Liver (tissue), 9 donors: ENCODE results near the gene MANSC1. TPM values are rescaled to one million over a fixed set of nuclear protein-coding genes. Genes with fewer than 3 reads are reported as not detected.

Experiments
- DNase-seq: peaks from one replicate; pipeline ENCODE4 v3.0.0-alpha.2; 2017; ENCODE audit warnings: low spot score
- H3K27ac ChIP-seq, 2 donors: one replicate each; pipeline ENCODE4 v1.7.0; 2013; ENCODE audit warnings: inconsistent platforms in 2 of 2, low read length in 2 of 2, control low read depth in 1 of 2, low read depth in 1 of 2, mild to moderate bottlenecking in 1 of 2
- H3K27me3 ChIP-seq, 4 donors: one replicate each; pipeline versions ENCODE4 v1.6.1 to v1.7.0; 2013; ENCODE audit warnings: low read length in 3 of 4, inconsistent platforms in 1 of 4, mild to moderate bottlenecking in 1 of 4, moderate library complexity in 1 of 4; ENCODE audit not compliant: control insufficient read depth in 4 of 4, insufficient read depth in 4 of 4
- H3K36me3 ChIP-seq, 4 donors: one replicate each; pipeline versions ENCODE4 v1.6.1 to v1.7.0; 2013; ENCODE audit warnings: low read length in 3 of 4, mild to moderate bottlenecking in 3 of 4, low read depth in 1 of 4, moderate library complexity in 1 of 4; ENCODE audit not compliant: control insufficient read depth in 4 of 4, insufficient read depth in 3 of 4
- H3K4me1 ChIP-seq, 4 donors: one replicate each; pipeline versions ENCODE4 v1.6.1 to v1.7.0; 2013; ENCODE audit warnings: low read length in 3 of 4, mild to moderate bottlenecking in 3 of 4, moderate library complexity in 1 of 4; ENCODE audit not compliant: control insufficient read depth in 4 of 4, insufficient read depth in 4 of 4
- H3K4me3 ChIP-seq, 3 donors: one replicate each; pipeline versions ENCODE4 v1.6.1 to v1.7.0; 2013; ENCODE audit warnings: low read length in 3 of 3, control low read depth in 1 of 3, low read depth in 1 of 3, mild to moderate bottlenecking in 1 of 3
- H3K9ac ChIP-seq, 2 donors: one replicate each; pipeline ENCODE4 v1.7.0; 2013; ENCODE audit warnings: low read length in 2 of 2, mild to moderate bottlenecking in 2 of 2, moderate library complexity in 2 of 2, control low read depth in 1 of 2, low read depth in 1 of 2
- H3K9me3 ChIP-seq, 4 donors: one replicate each; pipeline versions ENCODE4 v1.6.1 to v1.7.0; 2013; ENCODE audit warnings: low read length in 3 of 4; ENCODE audit not compliant: control insufficient read depth in 4 of 4
- FOXA1 ChIP-seq: IDR thresholded peaks from 2 replicates; pipeline ENCODE4 v1.6.1; 2016; ENCODE audit warnings: antibody characterized with exemption
- FOXA2 ChIP-seq: IDR thresholded peaks from 2 replicates; pipeline ENCODE4 v1.6.1; 2016; ENCODE audit warnings: antibody characterized with exemption
- GABPA ChIP-seq, 2 donors: IDR thresholded peaks in 1 of 2; conservative IDR thresholded peaks in 1 of 2; 2 replicates each; pipeline ENCODE4 v1.6.1; 2016; ENCODE audit warnings: antibody characterized with exemption in 2 of 2, mild to moderate bottlenecking in 1 of 2, moderate library complexity in 1 of 2
- HNF4A ChIP-seq, 2 donors: conservative IDR thresholded peaks; 2 replicates each; pipeline ENCODE4 v1.6.1; 2016; ENCODE audit warnings: antibody characterized with exemption in 2 of 2, mild to moderate bottlenecking in 2 of 2
- NR2F2 ChIP-seq: IDR thresholded peaks from 2 replicates; pipeline ENCODE4 v1.6.1; 2016; ENCODE audit warnings: antibody characterized with exemption
- RAD21 ChIP-seq, 2 donors: IDR thresholded peaks; 2 replicates each; pipeline ENCODE4 v1.6.1; 2016; ENCODE audit warnings: antibody characterized with exemption in 2 of 2, mild to moderate bottlenecking in 2 of 2
- RXRA ChIP-seq, 2 donors: IDR thresholded peaks; 2 replicates each; pipeline ENCODE4 v1.6.1; 2017 to 2018; ENCODE audit warnings: antibody characterized with exemption in 2 of 2, mild to moderate bottlenecking in 1 of 2
- SP1 ChIP-seq: IDR thresholded peaks from 2 replicates; pipeline ENCODE4 v1.6.1; 2018; ENCODE audit warnings: antibody characterized with exemption, mild to moderate bottlenecking
- TAF1 ChIP-seq: conservative IDR thresholded peaks from 2 replicates; pipeline ENCODE4 v1.6.1; 2016; ENCODE audit warnings: antibody characterized with exemption, mild to moderate bottlenecking
- YY1 ChIP-seq: IDR thresholded peaks from 2 replicates; pipeline ENCODE4 v1.6.1; 2016; ENCODE audit warnings: antibody characterized with exemption, mild to moderate bottlenecking
- ZBTB33 ChIP-seq: IDR thresholded peaks from 2 replicates; pipeline ENCODE4 v1.6.1; 2016; ENCODE audit warnings: antibody characterized with exemption
- WGBS: extraction: QIAGEN DNeasy Blood & Tissue Kit; methylation state at CpG from one replicate; pipeline ENCODE4 v1.1.7; 2013; 5-methylcytosine and 5-hydroxymethylcytosine counted together
- polyA plus RNA-seq, 2 donors: library from polyadenylated mRNA; stranded (reverse) in 1 of 2; unstranded in 1 of 2; fragments of 200-250 nt in 1 of 2; fragments of >200 nt in 1 of 2; fragmentation: Nextera tagmentation in 1 of 2; extraction: Ambion mirVana in 1 of 2; gene quantifications; one replicate each; pipeline versions ENCODE4 v1.2.1 to v1.2.3, GENCODE V29; 2013 to 2015
- total RNA-seq, 2 donors: library from RNA; depleted of rRNA; stranded (reverse); fragments of >200 nt; gene quantifications; one replicate each; pipeline ENCODE4 v1.2.3, GENCODE V29; 2014
- TF ChIP-seq, protein P1 (sequence below): IDR thresholded peaks from 2 replicates; pipeline ENCODE4 v1.6.1; 2016; ENCODE audit warnings: antibody characterized with exemption, mild to moderate bottlenecking
- TF ChIP-seq, protein P2 (sequence below): fragments of 150-350 bp; IDR thresholded peaks from 2 replicates; pipeline ENCODE4 v1.5.1; 2017; ENCODE audit warnings: improper control_type of control experiment, low read depth, low read length; ENCODE audit not compliant: missing input control
- TF ChIP-seq, protein P3 (sequence below): IDR thresholded peaks from 2 replicates; pipeline ENCODE4 v1.6.1; 2016; ENCODE audit warnings: antibody characterized with exemption
- donor health status: healthy.
- donor health status: healthy.
- donor health status: healthy.
- donor health status: healthy.
- donor health status: healthy.

The MANSC1 gene
- total and polyA plus RNA-seq, 4 donors: 2.1 to 7.8 (median 4.7) TPM

GRCh38 chr12:12334367-12335040, 15.5 kb downstream of the MANSC1 start:
- TF ChIP-seq TAF1 (no peak), RXRA (IDR thresholded peaks at IDR 0.05) (no peak), RAD21 (IDR thresholded peaks at IDR 0.05) (peak; percentile 84 to 91), HNF4A (conservative IDR thresholded peaks at IDR 0.05) (peak in 1 of 2 donors; percentile 18), SP1 (no peak), YY1 (no peak), ZBTB33 (no peak)
- TF ChIP-seq, protein P1, sequence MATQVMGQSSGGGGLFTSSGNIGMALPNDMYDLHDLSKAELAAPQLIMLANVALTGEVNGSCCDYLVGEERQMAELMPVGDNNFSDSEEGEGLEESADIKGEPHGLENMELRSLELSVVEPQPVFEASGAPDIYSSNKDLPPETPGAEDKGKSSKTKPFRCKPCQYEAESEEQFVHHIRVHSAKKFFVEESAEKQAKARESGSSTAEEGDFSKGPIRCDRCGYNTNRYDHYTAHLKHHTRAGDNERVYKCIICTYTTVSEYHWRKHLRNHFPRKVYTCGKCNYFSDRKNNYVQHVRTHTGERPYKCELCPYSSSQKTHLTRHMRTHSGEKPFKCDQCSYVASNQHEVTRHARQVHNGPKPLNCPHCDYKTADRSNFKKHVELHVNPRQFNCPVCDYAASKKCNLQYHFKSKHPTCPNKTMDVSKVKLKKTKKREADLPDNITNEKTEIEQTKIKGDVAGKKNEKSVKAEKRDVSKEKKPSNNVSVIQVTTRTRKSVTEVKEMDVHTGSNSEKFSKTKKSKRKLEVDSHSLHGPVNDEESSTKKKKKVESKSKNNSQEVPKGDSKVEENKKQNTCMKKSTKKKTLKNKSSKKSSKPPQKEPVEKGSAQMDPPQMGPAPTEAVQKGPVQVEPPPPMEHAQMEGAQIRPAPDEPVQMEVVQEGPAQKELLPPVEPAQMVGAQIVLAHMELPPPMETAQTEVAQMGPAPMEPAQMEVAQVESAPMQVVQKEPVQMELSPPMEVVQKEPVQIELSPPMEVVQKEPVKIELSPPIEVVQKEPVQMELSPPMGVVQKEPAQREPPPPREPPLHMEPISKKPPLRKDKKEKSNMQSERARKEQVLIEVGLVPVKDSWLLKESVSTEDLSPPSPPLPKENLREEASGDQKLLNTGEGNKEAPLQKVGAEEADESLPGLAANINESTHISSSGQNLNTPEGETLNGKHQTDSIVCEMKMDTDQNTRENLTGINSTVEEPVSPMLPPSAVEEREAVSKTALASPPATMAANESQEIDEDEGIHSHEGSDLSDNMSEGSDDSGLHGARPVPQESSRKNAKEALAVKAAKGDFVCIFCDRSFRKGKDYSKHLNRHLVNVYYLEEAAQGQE: no peak
- TF ChIP-seq, protein P2, sequence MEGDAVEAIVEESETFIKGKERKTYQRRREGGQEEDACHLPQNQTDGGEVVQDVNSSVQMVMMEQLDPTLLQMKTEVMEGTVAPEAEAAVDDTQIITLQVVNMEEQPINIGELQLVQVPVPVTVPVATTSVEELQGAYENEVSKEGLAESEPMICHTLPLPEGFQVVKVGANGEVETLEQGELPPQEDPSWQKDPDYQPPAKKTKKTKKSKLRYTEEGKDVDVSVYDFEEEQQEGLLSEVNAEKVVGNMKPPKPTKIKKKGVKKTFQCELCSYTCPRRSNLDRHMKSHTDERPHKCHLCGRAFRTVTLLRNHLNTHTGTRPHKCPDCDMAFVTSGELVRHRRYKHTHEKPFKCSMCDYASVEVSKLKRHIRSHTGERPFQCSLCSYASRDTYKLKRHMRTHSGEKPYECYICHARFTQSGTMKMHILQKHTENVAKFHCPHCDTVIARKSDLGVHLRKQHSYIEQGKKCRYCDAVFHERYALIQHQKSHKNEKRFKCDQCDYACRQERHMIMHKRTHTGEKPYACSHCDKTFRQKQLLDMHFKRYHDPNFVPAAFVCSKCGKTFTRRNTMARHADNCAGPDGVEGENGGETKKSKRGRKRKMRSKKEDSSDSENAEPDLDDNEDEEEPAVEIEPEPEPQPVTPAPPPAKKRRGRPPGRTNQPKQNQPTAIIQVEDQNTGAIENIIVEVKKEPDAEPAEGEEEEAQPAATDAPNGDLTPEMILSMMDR: peak; percentile 73
- no peak overlapping the region for H3K4me3 ChIP-seq
- no peak overlapping the region for H3K9ac ChIP-seq
- peaks cover 0 to 3% (median 2%) of the 10 kb centered on the region in 4 donors for H3K36me3 ChIP-seq
- no peaks in the 10 kb centered on the region for H3K27me3 ChIP-seq
- peaks cover 4 to 18% (median 12%) of the 10 kb centered on the region in 4 donors for H3K4me1 ChIP-seq
- no peak overlapping the region for H3K27ac ChIP-seq
- WGBS: 20% methylated on average over 10 of the region's 10 CpGs
- peak; percentile 62 for DNase-seq
- no peaks in the 10 kb centered on the region for H3K9me3 ChIP-seq

DNA sequence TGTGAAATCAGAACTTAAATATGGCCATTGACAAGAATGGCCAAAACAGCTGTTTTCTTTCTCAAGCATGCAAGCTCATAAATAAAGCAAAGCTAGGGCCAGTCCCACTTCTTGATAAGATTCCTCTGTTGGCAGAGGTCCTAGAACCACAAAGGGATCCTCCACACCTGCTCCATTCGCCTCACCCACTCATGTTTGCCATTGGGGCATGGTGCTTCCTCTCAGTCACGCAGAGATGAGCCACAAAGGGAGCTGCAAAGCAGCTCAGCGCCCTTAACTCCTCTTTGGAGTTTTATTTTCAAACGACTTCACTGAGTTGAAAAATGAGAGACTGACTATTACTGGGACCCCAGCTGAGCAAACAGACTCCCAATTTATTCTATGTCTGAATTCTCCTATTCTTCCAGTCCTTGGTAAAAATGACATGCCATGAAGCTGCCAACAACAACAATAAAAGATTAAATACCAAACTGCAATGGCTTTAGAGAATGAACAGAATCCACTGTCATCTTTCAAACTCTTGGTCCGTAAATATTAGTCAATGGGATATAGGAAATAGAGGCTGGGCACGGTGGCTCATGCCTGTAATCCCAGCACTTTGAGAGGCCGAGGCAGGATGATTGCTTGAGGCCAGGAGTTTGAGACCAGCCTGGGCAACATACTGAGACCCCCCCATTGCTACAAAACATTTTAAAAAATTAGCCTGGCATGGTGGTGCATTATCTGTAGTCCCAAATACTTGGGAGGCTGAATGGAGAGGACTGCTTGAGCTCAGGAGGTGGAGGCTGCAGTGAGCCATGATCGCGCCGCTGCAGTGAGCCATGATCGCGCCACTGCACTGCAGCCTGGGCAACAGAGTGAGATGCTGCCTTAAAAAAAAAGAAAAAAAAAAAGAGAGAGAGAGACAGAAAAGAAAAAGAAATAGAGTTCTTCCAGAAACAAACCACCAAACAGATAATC, 16.4 kb downstream of the MANSC1 start:
- 82% methylated on average over 12 of the region's 12 CpGs for WGBS
- no peak overlapping the region for H3K9ac ChIP-seq
- H3K27me3 ChIP-seq: no peaks in the 10 kb centered on the region
- H3K4me3 ChIP-seq: no peak overlapping the region
- DNase-seq: no peak
- H3K27ac ChIP-seq: no peak overlapping the region
- peaks cover 0 to 3% (median 1%) of the 10 kb centered on the region in 4 donors for H3K36me3 ChIP-seq
- peaks cover 4 to 18% (median 12%) of the 10 kb centered on the region in 4 donors for H3K4me1 ChIP-seq
- no peaks in the 10 kb centered on the region for H3K9me3 ChIP-seq
- TF ChIP-seq NR2F2: no peak
- no peak for TF ChIP-seq HNF4A (conservative IDR thresholded peaks at IDR 0.05)
- TF ChIP-seq FOXA2: no peak
- no peak for TF ChIP-seq RAD21 (IDR thresholded peaks at IDR 0.05)
- TF ChIP-seq ZBTB33: no peak
- no peak for TF ChIP-seq GABPA (IDR thresholded peaks at IDR 0.05 in 1 of 2, conservative IDR thresholded peaks at IDR 0.05 in 1 of 2)
- TF ChIP-seq RXRA (IDR thresholded peaks at IDR 0.05): no peak
- TF ChIP-seq, protein P3, sequence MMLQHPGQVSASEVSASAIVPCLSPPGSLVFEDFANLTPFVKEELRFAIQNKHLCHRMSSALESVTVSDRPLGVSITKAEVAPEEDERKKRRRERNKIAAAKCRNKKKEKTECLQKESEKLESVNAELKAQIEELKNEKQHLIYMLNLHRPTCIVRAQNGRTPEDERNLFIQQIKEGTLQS: no peak
- TF ChIP-seq, protein P1: no peak
- TF ChIP-seq FOXA1: no peak
